Activated CD8-positive, alpha-beta memory T cell treated with anti-CD3 and anti-CD28 coated beads, Interleukin-2, amount 10 ng/mL, durations not matched to agents 7 days and 5 days (primary cell): ENCODE results near the gene ELN. TPM values are rescaled to one million over a fixed set of nuclear protein-coding genes. Genes with fewer than 3 reads are reported as not detected.
A peak's percentile ranks its signal among the peaks of the same experiment; 100 is the strongest.
"Not testable (repeated sequence)": the region's sequence is repeated elsewhere in the genome, so short reads cannot be mapped to it uniquely, and the experiment has no call there.

Experiments used
- ATAC-seq: fragments of 150-1000 bp; cut with Tn5 transposase; one replicate; pipeline ENCODE4 v1.10.0; 2021; ENCODE audit warnings: moderate library complexity
- CTCF ChIA-PET: fragments of 350-600 bp; sonication (Branson Sonifier 250); formaldehyde crosslinking; loops from one replicate; lab custom pipeline; 2021; ENCODE audit warnings: antibody characterized with exemption; lab: Charles Lee
- DNase-seq: peaks from one replicate; pipeline ENCODE4 v3.0.0-alpha.2; 2020
- H3K27ac Mint-ChIP-seq: one replicate; pipeline ENCODE4 v1.8.0; 2021; ENCODE audit warnings: mild to moderate bottlenecking, mixed read lengths
- H3K27me3 Mint-ChIP-seq: one replicate; pipeline ENCODE4 v1.8.0; 2021; ENCODE audit warnings: mixed read lengths
- H3K36me3 Mint-ChIP-seq: one replicate; pipeline ENCODE4 v1.8.0; 2021; ENCODE audit warnings: mild to moderate bottlenecking, mixed read lengths
- H3K4me1 Mint-ChIP-seq: one replicate; pipeline ENCODE4 v1.8.0; 2021; ENCODE audit warnings: mixed read lengths
- H3K4me3 Mint-ChIP-seq: one replicate; pipeline ENCODE4 v1.8.0; 2021; ENCODE audit warnings: mild to moderate bottlenecking, moderate library complexity, mixed read lengths
- H3K9me3 Mint-ChIP-seq: one replicate; pipeline ENCODE4 v1.8.0; 2022; ENCODE audit warnings: low read depth, mixed read lengths
- total RNA-seq, 2 experiments: library from RNA; stranded (reverse); gene quantifications; one replicate each; pipeline ENCODE4 v1.2.3, GENCODE V29; 2021

ELN gene
- total RNA-seq, 2 experiments from 2014 or later: not detected

DNA sequence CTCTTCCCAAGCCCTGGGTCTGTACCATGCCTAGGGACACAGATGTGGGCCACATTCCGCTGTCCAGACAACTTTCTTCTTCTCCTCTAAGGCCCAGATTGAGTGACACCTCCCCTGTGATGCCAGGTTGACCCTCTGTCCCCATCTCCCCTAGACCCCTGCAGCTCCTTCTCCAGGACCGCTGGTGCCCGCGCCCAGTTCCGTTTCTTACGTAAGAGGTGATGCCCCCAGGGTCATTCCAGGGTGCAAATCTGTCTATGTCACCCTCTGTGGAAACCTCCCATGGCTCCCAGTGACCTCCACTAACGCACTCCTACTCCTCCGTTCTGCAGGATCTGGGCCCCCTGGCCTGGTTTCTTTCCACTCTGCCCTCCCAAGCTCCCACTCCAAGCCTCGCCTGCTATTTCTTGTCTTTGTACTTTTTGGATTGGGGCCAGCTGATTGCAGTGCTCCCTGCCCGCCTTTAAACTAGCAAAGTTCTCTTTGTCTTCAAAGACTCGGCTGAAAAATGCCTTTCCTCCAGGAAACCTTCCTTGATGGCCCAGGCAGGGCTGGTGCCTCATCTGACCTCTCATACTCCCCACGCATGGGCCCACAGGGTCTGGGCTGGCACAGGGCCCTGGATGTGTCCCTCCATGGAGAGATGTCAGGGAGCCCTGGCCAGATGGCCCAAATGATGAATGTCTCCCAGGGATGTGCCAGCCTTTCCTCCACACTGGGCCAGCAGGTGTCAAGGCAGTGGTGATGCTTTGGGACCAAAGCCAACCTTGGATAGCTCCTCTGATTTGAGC, 21.3 kb upstream of the ELN start:
- no peaks in the 10 kb centered on the region for H3K27me3 Mint-ChIP-seq
- H3K36me3 Mint-ChIP-seq: no peaks in the 10 kb centered on the region
- no peak overlapping the region for H3K27ac Mint-ChIP-seq
- CTCF ChIA-PET: interaction anchor here (0.7 to 1.8 kb wide), 3 partner anchors 7 to 20 kb away, joined by 3 to 8 read pairs (median 4); no protein-coding TSS in a partner anchor
- peaks cover 16% of the 10 kb centered on the region for H3K4me1 Mint-ChIP-seq
- ATAC-seq: no peak
- no peak for DNase-seq
- no peaks in the 10 kb centered on the region for H3K9me3 Mint-ChIP-seq
- H3K4me3 Mint-ChIP-seq: no peak overlapping the region

DNA sequence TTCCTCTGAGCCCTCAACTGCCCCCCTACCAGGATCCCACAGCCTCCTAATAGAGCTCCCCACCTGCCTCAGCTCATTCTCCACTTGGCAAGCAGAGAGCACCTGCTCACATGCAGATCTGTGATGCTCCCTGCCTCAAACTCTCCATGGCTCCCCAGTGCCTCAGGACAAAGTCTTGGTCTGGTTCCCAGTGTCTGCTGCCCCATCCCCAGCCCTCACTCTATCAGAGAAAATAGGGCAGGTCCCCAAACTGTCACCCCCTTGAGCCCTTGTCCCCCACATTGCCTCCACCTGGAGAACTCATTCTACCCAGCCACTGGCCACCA, 20.8 kb upstream of the ELN start:
- H3K27ac Mint-ChIP-seq: no peak overlapping the region
- ATAC-seq (no peak), DNase-seq (no peak)
- H3K4me3 Mint-ChIP-seq: no peak overlapping the region
- H3K4me1 Mint-ChIP-seq: peaks cover 11% of the 10 kb centered on the region
- H3K9me3 Mint-ChIP-seq: no peaks in the 10 kb centered on the region
- H3K27me3 Mint-ChIP-seq: no peaks in the 10 kb centered on the region
- H3K36me3 Mint-ChIP-seq: no peaks in the 10 kb centered on the region
- CTCF ChIA-PET: interaction anchor here (1.8 kb wide), 1 partner anchor 20 kb away, joined by 8 read pairs; no protein-coding TSS in a partner anchor

DNA sequence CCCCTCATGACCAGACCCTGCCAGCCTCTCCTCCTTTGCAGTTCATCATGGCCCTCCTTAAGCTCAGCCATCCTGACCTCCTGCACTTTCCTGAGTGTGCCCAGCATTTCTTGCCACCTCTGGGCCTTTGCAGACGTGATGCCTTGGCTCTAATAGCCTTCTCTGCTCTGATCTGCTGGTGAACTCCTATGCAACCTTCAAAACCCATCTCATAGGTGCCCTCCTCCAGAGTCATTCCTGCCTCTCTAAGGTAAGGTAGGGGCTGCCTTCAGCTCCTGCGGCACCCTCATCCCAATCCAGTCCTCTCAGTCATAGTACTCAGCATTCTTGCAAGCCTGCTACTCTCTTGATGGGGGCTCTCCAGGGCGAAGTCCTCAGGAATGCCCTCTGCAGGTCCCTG, 19.3 kb upstream of the ELN start:
- ATAC-seq (no peak), DNase-seq (no peak)
- H3K9me3 Mint-ChIP-seq: no peaks in the 10 kb centered on the region
- no peak overlapping the region for H3K27ac Mint-ChIP-seq
- CTCF ChIA-PET: interaction anchor here (1.2 kb wide), 1 partner anchor 18 kb away, joined by 3 read pairs; no protein-coding TSS in a partner anchor
- no peak overlapping the region for H3K4me3 Mint-ChIP-seq
- peaks cover 5% of the 10 kb centered on the region for H3K4me1 Mint-ChIP-seq
- H3K36me3 Mint-ChIP-seq: no peaks in the 10 kb centered on the region
- no peaks in the 10 kb centered on the region for H3K27me3 Mint-ChIP-seq

DNA sequence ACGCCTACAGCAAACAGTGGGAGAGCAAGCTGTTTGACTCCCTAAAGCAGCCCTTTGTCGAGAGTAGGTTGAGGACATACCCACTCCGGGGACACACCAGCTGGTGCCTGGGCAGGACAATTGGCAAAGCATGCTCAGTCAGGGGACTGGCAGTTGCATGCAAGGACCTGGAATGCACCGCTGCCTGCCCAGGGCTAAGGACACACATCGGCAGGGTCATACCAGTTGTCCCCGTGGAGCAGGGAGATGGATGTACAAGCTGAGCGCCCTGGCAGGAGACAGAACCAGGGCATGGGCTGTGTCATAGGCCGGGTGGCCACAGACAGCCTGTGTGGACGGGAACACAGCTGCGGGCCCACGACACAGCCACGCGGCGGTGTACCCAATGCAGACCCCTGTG, 18.3 kb upstream of the ELN start:
- ATAC-seq (no peak), DNase-seq (no peak)
- Mint-ChIP-seq H3K9me3 (no peaks in the 10 kb centered on the region), H3K36me3 (no peaks in the 10 kb centered on the region), H3K27me3 (no peaks in the 10 kb centered on the region), H3K4me3 (no peak overlapping the region), H3K4me1 (peaks cover 5% of the 10 kb centered on the region), H3K27ac (no peak overlapping the region)
- CTCF ChIA-PET: interaction anchor here (1.0 to 1.2 kb wide), 2 partner anchors 17 kb away, joined by 3 to 4 read pairs; no protein-coding TSS in a partner anchor

DNA sequence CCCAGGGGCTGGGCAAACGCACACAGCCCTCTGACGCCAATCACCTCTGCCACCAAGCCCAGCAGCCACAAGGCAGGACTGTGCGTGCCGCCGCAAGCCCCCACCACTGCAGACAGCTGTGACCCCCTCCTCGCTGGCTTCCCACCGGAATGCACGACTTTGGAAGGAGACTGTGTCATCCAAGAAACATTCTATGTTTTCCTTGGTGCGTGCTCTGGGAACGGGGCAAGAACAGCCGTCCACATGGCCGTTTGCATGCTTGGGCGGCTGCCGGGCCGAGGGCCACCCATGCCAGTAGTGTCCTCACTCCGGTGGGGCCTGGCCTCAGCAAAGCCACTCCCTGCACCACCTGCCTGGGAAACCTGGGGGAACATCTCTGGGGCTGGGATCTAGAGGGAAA, 17.6 kb upstream of the ELN start:
- Mint-ChIP-seq H3K27ac (no peak overlapping the region), H3K4me3 (no peak overlapping the region), H3K9me3 (no peaks in the 10 kb centered on the region), H3K4me1 (peaks cover 5% of the 10 kb centered on the region), H3K36me3 (no peaks in the 10 kb centered on the region), H3K27me3 (no peaks in the 10 kb centered on the region)
- ATAC-seq (no peak), DNase-seq (no peak)
- CTCF ChIA-PET: interaction anchor here (1.0 kb wide), 1 partner anchor 16 kb away, joined by 4 read pairs; no protein-coding TSS in a partner anchor

DNA sequence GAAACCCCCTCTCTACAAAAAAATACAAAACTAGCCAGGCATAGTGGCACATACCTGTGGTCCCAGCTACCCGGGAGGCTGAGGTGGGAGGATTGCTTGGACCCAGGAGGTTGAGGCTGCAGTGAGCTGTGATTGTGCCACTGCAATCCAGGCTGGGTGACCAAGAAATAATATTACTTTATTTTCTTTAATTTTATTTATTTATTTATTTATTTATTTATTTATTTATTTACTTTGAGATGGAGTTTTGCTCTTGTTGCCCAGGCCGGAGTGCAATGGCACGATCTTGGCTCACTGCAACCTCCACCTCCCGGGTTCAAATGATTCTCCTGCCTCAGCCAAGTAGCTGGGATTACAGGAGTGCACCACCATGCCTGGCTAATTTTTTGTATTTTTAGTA, 16.6 kb upstream of the ELN start:
- ATAC-seq, H3K36me3 Mint-ChIP-seq, H3K9me3 Mint-ChIP-seq, DNase-seq, H3K4me3 Mint-ChIP-seq, H3K27ac Mint-ChIP-seq, H3K27me3 Mint-ChIP-seq, H3K4me1 Mint-ChIP-seq: not testable (repeated sequence)
- CTCF ChIA-PET: interaction anchor here (1.1 kb wide), 1 partner anchor 15 kb away, joined by 5 read pairs; no protein-coding TSS in a partner anchor

DNA sequence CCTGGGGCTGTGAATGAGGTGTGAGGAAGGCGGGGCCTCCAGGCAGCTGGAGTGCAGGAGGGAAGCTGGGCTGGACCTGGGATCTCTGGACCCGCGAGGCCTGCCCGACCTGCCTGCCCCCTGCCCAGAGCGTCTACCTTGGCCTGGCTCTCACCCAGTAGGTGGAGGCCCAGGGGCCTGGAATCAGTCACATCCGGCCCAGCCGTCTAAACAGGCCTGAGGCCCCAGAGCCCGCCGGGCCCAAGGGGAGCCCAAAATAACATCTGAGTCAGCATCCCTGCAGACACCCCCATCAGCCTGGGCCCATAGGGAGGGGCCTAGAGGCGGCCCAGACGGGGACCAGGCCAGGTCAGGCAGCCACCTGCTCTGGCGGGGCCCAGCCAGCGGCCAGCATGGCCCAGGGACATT, 15.1 kb upstream of the ELN start:
- Mint-ChIP-seq H3K27ac (no peak overlapping the region), H3K27me3 (no peaks in the 10 kb centered on the region), H3K4me3 (no peak overlapping the region), H3K36me3 (no peaks in the 10 kb centered on the region), H3K9me3 (no peaks in the 10 kb centered on the region), H3K4me1 (peaks cover 5% of the 10 kb centered on the region)
- ATAC-seq (peak; percentile 68), DNase-seq (peak; percentile 49)
- CTCF ChIA-PET: no interaction called here

DNA sequence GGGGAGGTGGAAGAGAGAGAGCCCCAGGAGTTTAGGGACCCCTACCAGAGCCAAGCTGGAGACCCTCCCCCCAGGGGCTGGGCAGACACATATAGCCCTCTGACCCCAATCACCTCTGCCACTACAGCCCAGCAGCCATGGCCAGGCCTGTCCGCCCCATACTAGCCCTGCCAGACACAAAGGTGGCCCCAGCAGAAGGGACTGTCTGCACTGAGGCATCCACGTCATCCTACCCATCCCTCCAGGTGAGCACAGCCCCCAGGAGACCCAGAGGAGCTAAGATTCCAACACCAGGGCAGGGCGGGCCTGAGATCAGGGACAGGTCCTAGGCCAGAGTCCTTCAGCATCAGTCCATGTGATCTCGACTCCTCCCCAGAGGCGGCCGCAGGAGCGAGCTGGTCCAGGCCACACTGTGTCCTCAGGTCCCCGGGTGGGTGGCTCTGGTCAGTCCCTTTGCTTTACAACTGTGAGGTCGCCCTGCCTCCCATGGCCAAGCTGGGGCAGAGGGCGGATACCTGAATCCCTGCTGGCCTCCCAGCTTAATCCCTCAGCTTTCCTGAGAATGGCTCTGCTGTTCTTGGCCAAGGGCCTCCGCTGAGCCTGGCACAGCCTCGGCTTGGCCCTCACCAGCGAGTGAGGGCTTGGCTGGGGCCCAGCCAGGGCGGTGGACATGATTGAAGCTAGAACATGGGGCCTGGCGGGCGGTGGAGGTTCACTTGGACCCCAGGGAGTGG, 14.3 kb upstream of the ELN start:
- ATAC-seq (no peak), DNase-seq (no peak)
- Mint-ChIP-seq H3K4me3 (no peak overlapping the region), H3K36me3 (no peaks in the 10 kb centered on the region), H3K9me3 (no peaks in the 10 kb centered on the region), H3K4me1 (peaks cover 5% of the 10 kb centered on the region), H3K27me3 (no peaks in the 10 kb centered on the region), H3K27ac (no peak overlapping the region)
- CTCF ChIA-PET: interaction anchor here (0.5 to 2.9 kb wide), 2 partner anchors 8 to 13 kb away, joined by 4 to 17 read pairs; no protein-coding TSS in a partner anchor

DNA sequence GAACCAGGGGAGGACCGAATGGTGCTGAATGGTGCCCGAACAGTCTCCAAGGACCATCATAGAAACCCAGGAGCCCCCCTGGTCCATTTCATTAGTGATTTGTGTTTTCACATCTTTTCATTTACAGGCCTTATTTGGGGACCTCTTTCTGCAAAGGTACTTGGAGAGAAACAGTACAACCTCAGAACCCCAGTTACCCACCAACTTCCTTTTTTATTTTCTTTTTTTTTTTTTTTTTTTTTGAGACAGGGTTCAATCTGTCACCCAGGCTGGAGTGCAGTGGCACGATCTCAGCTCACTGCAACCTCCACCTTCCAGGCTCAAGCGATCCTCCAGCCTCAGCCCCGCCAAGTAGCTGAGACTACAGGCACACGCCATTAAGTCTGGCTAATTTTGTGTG, 13.0 kb upstream of the ELN start:
- no peak overlapping the region for H3K27ac Mint-ChIP-seq
- no peaks in the 10 kb centered on the region for H3K27me3 Mint-ChIP-seq
- ATAC-seq (no peak), DNase-seq (no peak)
- peaks cover 5% of the 10 kb centered on the region for H3K4me1 Mint-ChIP-seq
- H3K36me3 Mint-ChIP-seq: no peaks in the 10 kb centered on the region
- H3K9me3 Mint-ChIP-seq: no peaks in the 10 kb centered on the region
- H3K4me3 Mint-ChIP-seq: no peak overlapping the region
- CTCF ChIA-PET: interaction anchor here (2.9 kb wide), 1 partner anchor 12 kb away, joined by 17 read pairs; no protein-coding TSS in a partner anchor

DNA sequence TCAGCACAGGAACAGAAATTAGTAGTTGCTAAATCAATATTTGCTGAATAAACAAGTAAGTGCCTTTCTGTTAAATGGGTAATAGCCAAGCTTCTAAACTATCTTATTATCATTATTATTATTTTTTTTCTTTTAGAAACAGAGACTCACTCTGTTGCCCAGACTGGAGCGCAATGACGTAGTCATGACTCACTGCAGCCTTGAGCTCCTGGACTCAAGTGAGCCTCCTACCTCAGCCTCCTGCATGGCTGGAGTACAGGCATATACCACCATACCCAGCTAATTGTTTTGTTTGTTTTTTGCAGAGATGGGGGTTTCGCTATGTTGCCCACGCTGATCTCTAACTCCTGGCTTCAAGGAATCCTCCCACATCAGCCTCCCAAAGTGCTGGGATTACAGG, 12.3 kb upstream of the ELN start:
- no peaks in the 10 kb centered on the region for H3K36me3 Mint-ChIP-seq
- no peak overlapping the region for H3K27ac Mint-ChIP-seq
- no peak overlapping the region for H3K4me3 Mint-ChIP-seq
- H3K27me3 Mint-ChIP-seq: no peaks in the 10 kb centered on the region
- CTCF ChIA-PET: interaction anchor here (2.9 kb wide), 1 partner anchor 11 kb away, joined by 17 read pairs; no protein-coding TSS in a partner anchor
- DNase-seq (no peak), ATAC-seq (no peak)
- no peaks in the 10 kb centered on the region for H3K9me3 Mint-ChIP-seq
- H3K4me1 Mint-ChIP-seq: peaks cover 5% of the 10 kb centered on the region

DNA sequence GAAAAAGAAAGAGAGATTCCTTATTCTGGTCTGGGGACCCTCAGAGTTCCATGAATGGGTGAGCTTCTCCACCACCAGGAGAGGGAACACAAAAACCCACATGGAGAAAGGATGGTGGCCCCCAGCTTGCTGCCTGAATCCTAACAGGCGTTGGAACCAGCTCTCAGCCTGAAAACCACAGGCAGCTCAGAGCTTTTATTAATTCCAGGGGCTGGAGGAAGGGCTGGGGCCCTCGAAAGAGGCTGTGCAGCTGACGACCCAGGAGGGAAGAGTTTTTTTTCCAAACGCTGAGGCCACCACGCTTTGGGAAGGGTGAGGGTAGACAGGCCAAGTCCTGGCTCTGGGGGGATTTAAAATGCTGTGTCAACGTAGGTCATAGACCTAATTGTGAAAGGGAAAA, 10.8 kb upstream of the ELN start:
- H3K36me3 Mint-ChIP-seq: no peaks in the 10 kb centered on the region
- no peak for DNase-seq
- CTCF ChIA-PET: interaction anchor here (1.9 kb wide), 1 partner anchor 9 kb away, joined by 6 read pairs; no protein-coding TSS in a partner anchor
- no peak overlapping the region for H3K4me3 Mint-ChIP-seq
- ATAC-seq: no peak
- H3K27ac Mint-ChIP-seq: no peak overlapping the region
- H3K9me3 Mint-ChIP-seq: no peaks in the 10 kb centered on the region
- peaks cover 5% of the 10 kb centered on the region for H3K4me1 Mint-ChIP-seq
- H3K27me3 Mint-ChIP-seq: no peaks in the 10 kb centered on the region

DNA sequence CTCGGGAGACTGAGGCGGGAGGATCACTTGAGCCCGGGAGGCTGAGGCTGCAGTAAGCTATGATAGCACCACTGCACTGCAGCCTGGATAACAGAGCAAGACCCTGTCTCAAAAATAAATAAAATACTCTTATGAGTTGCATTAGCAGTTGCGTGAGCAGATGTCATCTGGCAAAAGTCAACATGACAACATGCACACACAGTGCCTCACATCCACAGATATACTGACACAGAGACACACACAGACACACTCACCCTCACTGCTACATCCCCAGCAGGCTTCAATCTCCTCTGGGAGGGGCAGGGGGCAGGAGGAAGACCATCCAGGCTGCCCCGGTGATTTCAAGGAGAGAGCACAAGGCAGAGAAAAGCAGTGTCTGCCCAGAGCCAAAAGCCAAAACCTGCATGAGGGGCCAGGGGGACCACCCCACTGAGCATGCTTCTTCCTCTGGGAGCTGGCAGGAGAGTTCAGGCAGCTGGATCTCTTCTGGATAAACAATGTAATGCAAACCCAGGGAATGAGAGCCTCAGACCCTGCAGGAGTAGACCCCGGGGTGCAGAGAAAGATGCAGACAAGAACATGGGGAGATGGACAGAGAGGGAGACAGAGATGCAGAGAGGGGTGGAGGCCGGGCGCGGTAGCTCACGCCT, 9.6 kb upstream of the ELN start:
- Mint-ChIP-seq H3K36me3 (no peaks in the 10 kb centered on the region), H3K27me3 (peaks cover 1% of the 10 kb centered on the region), H3K4me3 (no peak overlapping the region), H3K9me3 (no peaks in the 10 kb centered on the region), H3K4me1 (peaks cover 2% of the 10 kb centered on the region), H3K27ac (no peak overlapping the region)
- DNase-seq (no peak), ATAC-seq (no peak)
- CTCF ChIA-PET: interaction anchor here (1.9 kb wide), 1 partner anchor 8 kb away, joined by 6 read pairs; no protein-coding TSS in a partner anchor

DNA sequence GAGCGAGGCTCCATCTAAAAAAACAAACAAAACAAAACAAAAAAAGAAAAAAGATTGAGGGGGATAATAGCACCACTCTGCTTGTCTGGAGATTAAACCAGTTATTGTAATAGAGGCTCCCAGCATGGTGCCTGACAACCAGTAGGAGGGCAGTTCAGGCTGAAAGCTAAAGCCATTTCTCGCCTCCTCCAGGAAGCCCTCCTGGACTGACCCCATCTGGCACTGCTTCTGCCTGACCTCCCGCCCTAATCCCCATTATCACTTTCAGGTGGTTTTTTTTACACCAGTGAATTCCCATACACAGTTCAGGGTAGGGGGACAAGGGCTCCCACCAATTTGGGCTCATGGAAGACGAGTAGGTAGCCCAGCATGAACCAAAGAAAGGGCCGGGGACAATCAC, 8.8 kb upstream of the ELN start:
- H3K36me3 Mint-ChIP-seq: no peaks in the 10 kb centered on the region
- peaks cover 6% of the 10 kb centered on the region for H3K27me3 Mint-ChIP-seq
- ATAC-seq: no peak
- CTCF ChIA-PET: interaction anchor here (0.6 kb wide), 1 partner anchor 34 kb away, joined by 3 read pairs; no protein-coding TSS in a partner anchor
- no peak overlapping the region for H3K4me3 Mint-ChIP-seq
- no peak for DNase-seq
- H3K4me1 Mint-ChIP-seq: peaks cover 2% of the 10 kb centered on the region
- H3K9me3 Mint-ChIP-seq: no peaks in the 10 kb centered on the region
- H3K27ac Mint-ChIP-seq: no peak overlapping the region
